SIG-M5 treated with dmso at 0.1 percent for 504 hours (cell line): ENCODE measurements around the gene PCDHA4.

ENCODE experiments used
- DNase-seq: peaks from one replicate; lab custom pipeline; 2025; ENCODE audit not compliant: unreplicated experiment; lab: John Stamatoyannopoulos, UW

Gene PCDHA4

GRCh38 chr5:140855772-140856674 is 49.2 kb downstream of the PCDHA4 start, which contains the start of gene PCDHA10:
Gene PCDHA10, plus strand, starts transcription at chr5:140855897. Its CDS starts 152 bp downstream, at chr5:140856049.
- DNase-seq: no peak

GRCh38 chr5:140857177-140857986 is 50.5 kb downstream of the PCDHA4 start:
- DNase-seq: no peak

GRCh38 chr5:140857987-140858240 is 51.0 kb downstream of the PCDHA4 start:
- no peak for DNase-seq

- no peak for DNase-seq
These were observed 55.8 kb downstream of the PCDHA4 start for GRCh38 chr5:140862441-140863295.
